H9 (cell line): ENCODE measurements around the gene BTBD7. TPM values are rescaled to one million over a fixed set of nuclear protein-coding genes. Genes with fewer than 3 reads are reported as not detected.

Experiments
- DNase-seq: peaks from one replicate; pipeline ENCODE4 v3.0.0-alpha.2; 2017
- H2AFZ ChIP-seq: one replicate; pipeline ENCODE4 v1.6.1; 2013; ENCODE audit warnings: mild to moderate bottlenecking, low read length, control low read depth, moderate library complexity
- H2AK5ac ChIP-seq: 2 replicates; pipeline ENCODE4 v1.6.1; 2013; ENCODE audit warnings: low read length, control low read depth, mixed read lengths; ENCODE audit not compliant: insufficient read length
- H2BK120ac ChIP-seq: one replicate; pipeline ENCODE4 v1.6.1; 2013; ENCODE audit warnings: low read depth, mild to moderate bottlenecking, low read length, control low read depth, inconsistent platforms; ENCODE audit not compliant: poor library complexity, severe bottlenecking
- H2BK12ac ChIP-seq: 2 replicates; pipeline ENCODE4 v1.6.1; 2013; ENCODE audit warnings: low read length, control low read depth, mixed read lengths, low read depth; ENCODE audit not compliant: insufficient read length
- H2BK15ac ChIP-seq: 2 replicates; pipeline ENCODE4 v1.6.1; 2013; ENCODE audit warnings: low read depth, low read length, control low read depth
- H2BK20ac ChIP-seq: one replicate; pipeline ENCODE4 v1.6.1; 2013; ENCODE audit warnings: low read depth, mild to moderate bottlenecking, low read length, control low read depth, inconsistent platforms; ENCODE audit not compliant: poor library complexity, severe bottlenecking
- H2BK5ac ChIP-seq: 2 replicates; pipeline ENCODE4 v1.6.1; 2013; ENCODE audit warnings: low read length, control low read depth, mixed read lengths; ENCODE audit not compliant: insufficient read length
- H3K14ac ChIP-seq: 2 replicates; pipeline ENCODE4 v1.6.1; 2013; ENCODE audit warnings: low read length, control low read depth; ENCODE audit not compliant: insufficient read depth
- H3K18ac ChIP-seq: 2 replicates; pipeline ENCODE4 v1.6.1; 2013; ENCODE audit warnings: low read depth, mild to moderate bottlenecking, mixed read lengths, low read length, control low read depth; ENCODE audit not compliant: insufficient read length
- H3K23ac ChIP-seq: 2 replicates; pipeline ENCODE4 v1.6.1; 2013; ENCODE audit warnings: low read length, control low read depth, mixed read lengths, low read depth; ENCODE audit not compliant: insufficient read length
- H3K23me2 ChIP-seq: 2 replicates; pipeline ENCODE4 v1.6.1; 2013; ENCODE audit warnings: low read depth, mild to moderate bottlenecking, mixed read lengths, low read length, control low read depth; ENCODE audit not compliant: insufficient read length, poor library complexity, severe bottlenecking
- H3K27ac ChIP-seq: 2 replicates; pipeline ENCODE4 v1.5.1; 2013; ENCODE audit warnings: low read length, control low read depth, mixed read lengths, low read depth; ENCODE audit not compliant: insufficient read length
- H3K27me3 ChIP-seq: 2 replicates; pipeline ENCODE4 v1.6.1; 2013; ENCODE audit warnings: low read length, control low read depth, inconsistent platforms; ENCODE audit not compliant: insufficient read depth
- H3K4ac ChIP-seq: 2 replicates; pipeline ENCODE4 v1.6.1; 2013; ENCODE audit warnings: low read depth, mild to moderate bottlenecking, control low read depth, inconsistent platforms, low read length, moderate library complexity
- H3K4me1 ChIP-seq: 2 replicates; pipeline ENCODE4 v1.6.1; 2013; ENCODE audit warnings: low read length, control low read depth, inconsistent platforms; ENCODE audit not compliant: insufficient read depth
- H3K4me2 ChIP-seq: 2 replicates; pipeline ENCODE4 v1.6.1; 2013; ENCODE audit warnings: low read length, control low read depth, mixed read lengths; ENCODE audit not compliant: insufficient read length, insufficient read depth
- H3K56ac ChIP-seq: 2 replicates; pipeline ENCODE4 v1.6.1; 2013; ENCODE audit warnings: low read depth, mild to moderate bottlenecking, mixed read lengths, low read length, control low read depth; ENCODE audit not compliant: insufficient read length
- H3K79me1 ChIP-seq: 2 replicates; pipeline ENCODE4 v1.6.1; 2013; ENCODE audit warnings: low read depth, mild to moderate bottlenecking, moderate library complexity, low read length, control low read depth, inconsistent platforms; ENCODE audit not compliant: insufficient read depth, poor library complexity, severe bottlenecking
- H3K79me2 ChIP-seq: 2 replicates; pipeline ENCODE4 v1.6.1; 2013; ENCODE audit warnings: low read length, control low read depth, inconsistent platforms; ENCODE audit not compliant: insufficient read depth
- H3K9ac ChIP-seq: 2 replicates; pipeline ENCODE4 v1.6.1; 2013; ENCODE audit warnings: low read length, control low read depth, mixed read lengths; ENCODE audit not compliant: insufficient read length; ENCODE audit errors: extremely low read depth
- H3K9me3 ChIP-seq: one replicate; pipeline ENCODE4 v1.6.1; 2013; ENCODE audit warnings: low read depth, low read length, inconsistent platforms; ENCODE audit not compliant: control insufficient read depth
- H3T11ph ChIP-seq: one replicate; pipeline ENCODE4 v1.6.1; 2013; ENCODE audit warnings: mild to moderate bottlenecking, low read length, control low read depth, inconsistent platforms
- H4K20me1 ChIP-seq: one replicate; pipeline ENCODE4 v1.6.1; 2013; ENCODE audit not compliant: control insufficient read depth, insufficient read length, insufficient read depth
- H4K5ac ChIP-seq: 2 replicates; pipeline ENCODE4 v1.6.1; 2013; ENCODE audit warnings: low read depth, mild to moderate bottlenecking, mixed read lengths, low read length, control low read depth; ENCODE audit not compliant: insufficient read length
- H4K8ac ChIP-seq: replicated peaks from 2 replicates; pipeline ENCODE4 v1.6.1; 2013; ENCODE audit warnings: low read length, control low read depth, mixed read lengths, low read depth; ENCODE audit not compliant: insufficient read length
- H4K91ac ChIP-seq: 2 replicates; pipeline ENCODE4 v1.6.1; 2013; ENCODE audit warnings: low read depth, mild to moderate bottlenecking, moderate library complexity, mixed read lengths, low read length, control low read depth; ENCODE audit not compliant: insufficient read length
- H3K27ac Mint-ChIP-seq, 3 experiments: 2 replicates in 2 of 3; 3 replicates in 1 of 3; pipeline ENCODE4 v1.8.0; 2020 to 2021; ENCODE audit warnings: mixed read lengths in 3 of 3, mild to moderate bottlenecking in 1 of 3, moderate library complexity in 1 of 3
- H3K27me3 Mint-ChIP-seq: 2 replicates; pipeline ENCODE4 v1.8.0; 2021; ENCODE audit warnings: low read depth, mild to moderate bottlenecking, moderate library complexity, mixed read lengths
- H3K36me3 Mint-ChIP-seq, 3 experiments: 2 replicates in 2 of 3; 3 replicates in 1 of 3; pipeline ENCODE4 v1.8.0; 2020 to 2021; ENCODE audit warnings: low read depth in 3 of 3, mixed read lengths in 3 of 3; ENCODE audit not compliant: insufficient read depth in 1 of 3
- H3K4me1 Mint-ChIP-seq, 2 experiments: 2 replicates each; pipeline ENCODE4 v1.8.0; 2020; ENCODE audit warnings: mixed read lengths in 2 of 2
- H3K4me3 Mint-ChIP-seq, 2 experiments: 2 replicates in 1 of 2; 3 replicates in 1 of 2; pipeline ENCODE4 v1.8.0; 2020 to 2021; ENCODE audit warnings: mild to moderate bottlenecking in 2 of 2, mixed read lengths in 2 of 2, moderate library complexity in 1 of 2
- H3K9me3 Mint-ChIP-seq, 2 experiments: 2 replicates in 1 of 2; 3 replicates in 1 of 2; pipeline ENCODE4 v1.8.0; 2020; ENCODE audit warnings: mild to moderate bottlenecking in 2 of 2, mixed read lengths in 2 of 2, moderate library complexity in 1 of 2
- total RNA-seq: library from RNA; stranded (reverse); gene quantifications from 2 replicates; pipeline ENCODE4 v1.2.1, GENCODE V29; 2021
- TF ChIP-seq, protein P1 (sequence below): fragments of 200-600 bp; sonication (generic); conservative IDR thresholded peaks from 3 replicates; pipeline ENCODE4 v1.8.0; 2021; ENCODE audit warnings: antibody characterized with exemption, mild to moderate bottlenecking

The BTBD7 gene
- total RNA-seq, 1 experiment from 2014 or later = 44.1 TPM

DNA sequence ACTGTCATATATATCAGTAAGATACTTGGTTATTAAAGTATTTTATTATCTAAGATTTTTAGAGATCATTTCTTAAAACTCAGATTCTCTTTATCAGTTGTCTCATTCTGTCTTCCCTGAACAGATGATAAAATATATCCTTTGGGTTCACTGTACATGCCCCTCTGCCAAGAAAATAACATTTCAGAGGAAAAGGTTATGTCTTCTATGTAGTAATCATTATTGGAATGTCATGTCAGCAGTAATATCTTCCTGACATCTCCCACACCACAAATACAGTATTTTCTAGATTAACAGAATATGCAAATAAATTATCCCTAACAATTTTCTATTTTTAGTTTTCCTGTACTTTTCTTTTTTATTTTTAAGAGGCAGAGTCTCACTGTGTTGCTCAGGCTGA lies 26.0 kb downstream of the BTBD7 start:
- no peak overlapping the region for H2BK5ac ChIP-seq
- no peak overlapping the region for H2BK15ac ChIP-seq
- H3K4me1 Mint-ChIP-seq = peaks cover 28 to 36% of the 10 kb centered on the region in 2 experiments
- no peaks in the 10 kb centered on the region for H3K23me2 ChIP-seq
- H3K18ac ChIP-seq = no peak overlapping the region
- no peak overlapping the region for H2AFZ ChIP-seq
- H4K8ac ChIP-seq = no peak overlapping the region
- H4K20me1 ChIP-seq = no peaks in the 10 kb centered on the region
- H4K91ac ChIP-seq = no peak overlapping the region
- TF ChIP-seq, protein P1, sequence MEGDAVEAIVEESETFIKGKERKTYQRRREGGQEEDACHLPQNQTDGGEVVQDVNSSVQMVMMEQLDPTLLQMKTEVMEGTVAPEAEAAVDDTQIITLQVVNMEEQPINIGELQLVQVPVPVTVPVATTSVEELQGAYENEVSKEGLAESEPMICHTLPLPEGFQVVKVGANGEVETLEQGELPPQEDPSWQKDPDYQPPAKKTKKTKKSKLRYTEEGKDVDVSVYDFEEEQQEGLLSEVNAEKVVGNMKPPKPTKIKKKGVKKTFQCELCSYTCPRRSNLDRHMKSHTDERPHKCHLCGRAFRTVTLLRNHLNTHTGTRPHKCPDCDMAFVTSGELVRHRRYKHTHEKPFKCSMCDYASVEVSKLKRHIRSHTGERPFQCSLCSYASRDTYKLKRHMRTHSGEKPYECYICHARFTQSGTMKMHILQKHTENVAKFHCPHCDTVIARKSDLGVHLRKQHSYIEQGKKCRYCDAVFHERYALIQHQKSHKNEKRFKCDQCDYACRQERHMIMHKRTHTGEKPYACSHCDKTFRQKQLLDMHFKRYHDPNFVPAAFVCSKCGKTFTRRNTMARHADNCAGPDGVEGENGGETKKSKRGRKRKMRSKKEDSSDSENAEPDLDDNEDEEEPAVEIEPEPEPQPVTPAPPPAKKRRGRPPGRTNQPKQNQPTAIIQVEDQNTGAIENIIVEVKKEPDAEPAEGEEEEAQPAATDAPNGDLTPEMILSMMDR = no peak
- H4K5ac ChIP-seq = no peak overlapping the region
- H2BK120ac ChIP-seq = no peak overlapping the region
- no peaks in the 10 kb centered on the region for H3K27me3 ChIP-seq
- H3K27ac Mint-ChIP-seq = no peak overlapping the region
- H3K23ac ChIP-seq = no peak overlapping the region
- H3K9ac ChIP-seq = no peak overlapping the region
- no peaks in the 10 kb centered on the region; the same call in 1 of the 2 replicates for H3K79me2 ChIP-seq
- H3K9me3 ChIP-seq = no peaks in the 10 kb centered on the region
- H3T11ph ChIP-seq = no peak overlapping the region
- peaks cover 2% of the 10 kb centered on the region for H3K79me1 ChIP-seq
- no peak for DNase-seq
- no peak overlapping the region for H2BK20ac ChIP-seq
- H3K4me3 Mint-ChIP-seq = no peak overlapping the region; a peak in 1 of 5 replicates
- H3K9me3 Mint-ChIP-seq = no peaks in the 10 kb centered on the region
- no peaks in the 10 kb centered on the region for H3K27me3 Mint-ChIP-seq
- H3K4me1 ChIP-seq = peaks cover 3% of the 10 kb centered on the region; the same call in 1 of the 2 replicates
- no peaks in the 10 kb centered on the region; a peak in 1 of 7 replicates for H3K36me3 Mint-ChIP-seq
- H2AK5ac ChIP-seq = no peak overlapping the region
- no peak overlapping the region for H3K14ac ChIP-seq
- no peak overlapping the region for H3K4ac ChIP-seq
- no peak overlapping the region for H3K27ac ChIP-seq
- no peak overlapping the region for H3K4me2 ChIP-seq
- no peak overlapping the region for H3K56ac ChIP-seq
- no peak overlapping the region for H2BK12ac ChIP-seq
